Stimulated activated memory B cell treated with anti-CD40 and anti-IgM and Interleukin-4, amounts not matched to agents 10 μg/mL and 1 μg/mL and 100 μg/mL, for 72 hours (primary cell): ENCODE results near the gene CHAC1.

Experiments
- ATAC-seq: fragments of 150-1000 bp; cut with Tn5 transposase; 2 replicates; pipeline ENCODE4 v1.10.0; 2021
- H3K27ac Mint-ChIP-seq: one replicate; pipeline ENCODE4 v1.8.0; 2022; ENCODE audit warnings: mild to moderate bottlenecking, mixed read lengths
- H3K27me3 Mint-ChIP-seq: one replicate; pipeline ENCODE4 v1.8.0; 2022; ENCODE audit warnings: mixed read lengths
- H3K36me3 Mint-ChIP-seq: one replicate; pipeline ENCODE4 v1.8.0; 2022; ENCODE audit warnings: mixed read lengths
- H3K4me1 Mint-ChIP-seq: one replicate; pipeline ENCODE4 v1.8.0; 2022; ENCODE audit warnings: mixed read lengths
- H3K4me3 Mint-ChIP-seq: one replicate; pipeline ENCODE4 v1.8.0; 2022; ENCODE audit warnings: mild to moderate bottlenecking, moderate library complexity, mixed read lengths
- H3K9me3 Mint-ChIP-seq: one replicate; pipeline ENCODE4 v1.8.0; 2022; ENCODE audit warnings: mixed read lengths

CHAC1 gene

DNA sequence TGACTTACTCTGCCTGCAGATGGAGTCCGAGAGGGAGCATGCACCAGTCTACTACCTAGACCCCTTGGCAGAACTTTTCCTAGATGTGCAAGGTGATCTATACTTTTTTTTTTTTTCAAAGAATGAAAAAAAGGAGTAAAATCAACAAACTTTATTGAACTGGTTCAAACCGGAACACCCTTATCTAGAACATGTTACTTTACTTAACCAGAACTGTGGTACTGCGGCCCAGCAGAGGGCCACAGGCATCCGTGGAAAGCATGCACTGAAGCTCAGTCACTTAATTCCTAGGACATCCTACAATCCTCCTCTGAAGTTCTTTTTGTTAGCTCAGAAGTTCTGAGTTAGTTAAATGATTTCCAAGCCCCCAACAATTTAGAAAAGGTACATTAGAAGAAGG lies 21.6 kb downstream of the CHAC1 start:
- no peak for ATAC-seq
- no peaks in the 10 kb centered on the region for H3K4me1 Mint-ChIP-seq
- H3K4me3 Mint-ChIP-seq, result no peak overlapping the region
- H3K27ac Mint-ChIP-seq, result no peak overlapping the region
- H3K36me3 Mint-ChIP-seq, result peaks cover 42% of the 10 kb centered on the region
- no peaks in the 10 kb centered on the region for H3K9me3 Mint-ChIP-seq
- no peaks in the 10 kb centered on the region for H3K27me3 Mint-ChIP-seq

DNA sequence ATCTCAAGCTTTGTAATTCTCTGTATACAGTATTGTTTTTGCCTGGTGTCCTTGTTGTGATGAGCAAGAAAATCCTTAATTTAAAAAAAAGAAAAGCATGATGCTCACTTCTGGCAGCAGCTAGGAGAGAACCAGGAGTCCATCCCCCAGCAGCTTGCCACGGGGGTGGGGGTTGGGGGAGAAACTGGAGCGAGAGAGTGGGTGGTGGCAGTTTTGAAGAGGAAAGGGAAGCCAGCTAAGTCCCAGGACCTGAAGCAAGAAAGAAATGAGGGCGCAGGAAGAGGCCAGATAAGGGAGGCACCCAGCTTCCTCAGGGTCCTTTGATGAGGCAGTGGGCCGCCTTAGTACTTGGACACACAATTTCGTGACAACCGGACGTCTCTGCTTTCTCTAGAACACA lies 23.5 kb downstream of the CHAC1 start:
- ATAC-seq, result no peak
- Mint-ChIP-seq H3K36me3 (peaks cover 61% of the 10 kb centered on the region), H3K27me3 (no peaks in the 10 kb centered on the region), H3K27ac (no peak overlapping the region), H3K4me3 (no peak overlapping the region), H3K9me3 (no peaks in the 10 kb centered on the region), H3K4me1 (no peaks in the 10 kb centered on the region)

DNA sequence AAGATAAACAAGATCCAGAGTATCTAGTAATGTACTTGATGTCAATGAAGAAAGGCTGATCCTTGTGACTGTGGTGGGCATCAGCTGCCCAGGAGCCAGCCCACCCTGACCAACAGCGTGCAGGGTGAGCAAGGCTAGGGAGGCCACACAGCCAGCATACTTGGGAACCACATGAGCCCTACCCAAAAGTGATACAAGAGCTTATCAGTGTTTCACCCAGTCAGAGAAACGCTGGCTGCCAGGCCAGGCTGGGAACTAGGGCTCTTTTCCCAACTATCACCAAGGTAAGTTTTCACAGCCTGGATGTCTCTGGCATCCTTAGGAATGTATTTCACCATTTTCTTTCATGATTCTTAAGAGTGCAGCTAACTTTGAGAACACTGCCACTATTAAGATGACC lies 24.9 kb downstream of the CHAC1 start:
- ATAC-seq, result no peak
- Mint-ChIP-seq H3K4me1 (no peaks in the 10 kb centered on the region), H3K36me3 (peaks cover 75% of the 10 kb centered on the region), H3K4me3 (no peak overlapping the region), H3K27ac (no peak overlapping the region), H3K27me3 (no peaks in the 10 kb centered on the region), H3K9me3 (no peaks in the 10 kb centered on the region)

DNA sequence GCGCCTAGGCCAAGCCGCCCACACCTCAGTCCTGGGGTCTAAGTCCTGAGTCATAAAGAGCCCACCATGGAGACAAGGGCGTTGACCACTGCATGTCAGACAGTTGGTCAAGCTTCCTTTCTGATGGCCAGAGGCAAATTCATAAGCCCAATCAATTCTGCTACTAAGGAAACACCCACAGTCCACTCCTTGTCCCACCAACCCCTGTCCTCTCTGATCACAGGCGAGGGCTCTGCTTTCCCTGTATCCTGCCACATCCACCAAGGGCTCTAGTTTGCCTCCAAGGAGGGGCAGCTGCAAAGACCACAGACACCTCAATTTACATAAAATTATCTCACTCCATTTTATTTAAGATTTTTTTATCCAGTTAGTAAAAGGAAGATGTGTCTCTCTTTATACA lies 25.3 kb downstream of the CHAC1 start:
- Mint-ChIP-seq H3K27me3 (no peaks in the 10 kb centered on the region), H3K4me1 (no peaks in the 10 kb centered on the region), H3K36me3 (peaks cover 79% of the 10 kb centered on the region), H3K27ac (no peak overlapping the region), H3K9me3 (no peaks in the 10 kb centered on the region), H3K4me3 (no peak overlapping the region)
- ATAC-seq, result no peak

- H3K9me3 Mint-ChIP-seq, result no peaks in the 10 kb centered on the region
- no peak overlapping the region for H3K27ac Mint-ChIP-seq
- no peaks in the 10 kb centered on the region for H3K27me3 Mint-ChIP-seq
- H3K36me3 Mint-ChIP-seq, result peaks cover 85% of the 10 kb centered on the region
- H3K4me3 Mint-ChIP-seq, result no peak overlapping the region
- ATAC-seq, result no peak
- H3K4me1 Mint-ChIP-seq, result no peaks in the 10 kb centered on the region
Observed at GRCh38 chr15:40981186-40981585, 27.9 kb downstream of the CHAC1 start.

DNA sequence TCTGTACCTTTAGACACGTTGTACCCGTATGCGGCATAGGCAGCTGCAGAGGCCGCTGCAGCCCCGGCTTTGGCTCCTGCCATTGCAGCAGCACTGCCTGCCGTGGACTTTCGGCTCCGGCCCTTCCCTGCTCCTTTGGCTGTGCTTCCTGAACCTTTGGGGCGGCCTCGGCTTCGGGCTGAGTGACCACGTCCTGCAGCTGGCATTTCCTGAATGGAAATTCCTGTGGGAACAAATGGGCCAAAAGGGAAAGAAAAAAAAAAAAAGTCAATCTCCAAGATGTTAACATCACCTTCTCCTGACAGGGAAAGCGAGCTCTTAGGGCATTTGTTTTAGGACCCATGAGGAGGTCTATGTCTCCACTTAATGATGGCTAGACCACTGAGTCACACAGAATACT lies 29.6 kb downstream of the CHAC1 start:
- no peaks in the 10 kb centered on the region for H3K9me3 Mint-ChIP-seq
- no peaks in the 10 kb centered on the region for H3K27me3 Mint-ChIP-seq
- no peak overlapping the region for H3K4me3 Mint-ChIP-seq
- peaks cover 85% of the 10 kb centered on the region for H3K36me3 Mint-ChIP-seq
- ATAC-seq, result no peak
- no peak overlapping the region for H3K27ac Mint-ChIP-seq
- H3K4me1 Mint-ChIP-seq, result no peaks in the 10 kb centered on the region

- peaks cover 76% of the 10 kb centered on the region for H3K36me3 Mint-ChIP-seq
Observed at GRCh38 chr15:40984406-40984805, 31.1 kb downstream of the CHAC1 start.

GRCh38 chr15:40984964-40985363 lies 31.7 kb downstream of the CHAC1 start:
- H3K9me3 Mint-ChIP-seq, result no peaks in the 10 kb centered on the region
- peaks cover 76% of the 10 kb centered on the region for H3K36me3 Mint-ChIP-seq
- H3K4me1 Mint-ChIP-seq, result no peaks in the 10 kb centered on the region
- ATAC-seq, result no peak
- no peak overlapping the region for H3K4me3 Mint-ChIP-seq
- no peaks in the 10 kb centered on the region for H3K27me3 Mint-ChIP-seq
- no peak overlapping the region for H3K27ac Mint-ChIP-seq

More at GRCh38 chr15:40984406-40984805, 31.1 kb downstream of the CHAC1 start:
- no peaks in the 10 kb centered on the region for H3K27me3 Mint-ChIP-seq
- H3K4me3 Mint-ChIP-seq, result no peak overlapping the region
- no peaks in the 10 kb centered on the region for H3K9me3 Mint-ChIP-seq
- no peaks in the 10 kb centered on the region for H3K4me1 Mint-ChIP-seq
- ATAC-seq, result no peak
- H3K27ac Mint-ChIP-seq, result no peak overlapping the region

DNA sequence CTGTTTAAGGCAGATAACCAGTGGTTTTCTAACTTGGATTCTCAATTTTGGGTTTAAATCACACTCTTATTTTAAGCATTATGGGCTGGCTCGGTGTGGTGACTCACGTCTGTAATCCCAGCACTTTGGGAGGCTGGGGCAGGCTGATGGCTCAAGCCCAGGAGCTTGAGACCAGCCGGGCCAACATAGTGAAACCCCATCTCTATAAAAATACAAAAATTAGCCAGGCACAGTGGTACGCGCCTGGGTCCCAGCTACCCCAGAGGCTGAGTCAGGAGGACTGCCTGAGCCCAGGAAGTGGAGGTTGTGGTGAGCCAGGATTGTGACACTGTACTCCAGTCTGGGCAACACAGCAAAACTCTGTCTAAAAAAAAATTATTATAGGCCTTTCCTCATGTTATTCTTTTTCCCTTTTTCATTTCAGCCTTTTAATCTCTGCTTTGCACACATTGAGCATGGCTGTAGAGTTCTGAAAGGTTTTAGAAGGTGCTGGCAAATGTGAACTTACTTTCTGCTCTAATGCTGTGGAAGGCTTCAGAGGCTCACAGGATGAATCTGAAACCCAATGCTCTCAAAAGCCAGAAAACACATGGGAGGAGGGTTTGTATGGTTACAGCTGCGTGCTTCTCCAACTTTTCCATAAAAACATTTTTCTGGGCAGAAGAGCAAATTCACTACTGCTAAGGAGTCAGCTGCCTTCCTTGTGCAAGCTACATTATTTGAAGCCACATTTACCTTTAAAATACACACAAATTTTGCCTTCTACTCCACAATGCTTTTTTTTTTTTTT lies 32.5 kb downstream of the CHAC1 start:
- no peak for ATAC-seq
- no peaks in the 10 kb centered on the region for H3K9me3 Mint-ChIP-seq
- no peak overlapping the region for H3K27ac Mint-ChIP-seq
- no peaks in the 10 kb centered on the region for H3K4me1 Mint-ChIP-seq
- no peak overlapping the region for H3K4me3 Mint-ChIP-seq
- peaks cover 76% of the 10 kb centered on the region for H3K36me3 Mint-ChIP-seq
- no peaks in the 10 kb centered on the region for H3K27me3 Mint-ChIP-seq

- no peak for ATAC-seq
- H3K27me3 Mint-ChIP-seq, result no peaks in the 10 kb centered on the region
- H3K4me3 Mint-ChIP-seq, result no peak overlapping the region
- no peak overlapping the region for H3K27ac Mint-ChIP-seq
- no peaks in the 10 kb centered on the region for H3K4me1 Mint-ChIP-seq
- H3K36me3 Mint-ChIP-seq, result peaks cover 76% of the 10 kb centered on the region
- H3K9me3 Mint-ChIP-seq, result no peaks in the 10 kb centered on the region
Observed at GRCh38 chr15:40986820-40987219, 33.5 kb downstream of the CHAC1 start.

GRCh38 chr15:40988156-40988555 lies 34.9 kb downstream of the CHAC1 start:
- no peaks in the 10 kb centered on the region for H3K9me3 Mint-ChIP-seq
- no peak for ATAC-seq
- peaks cover 71% of the 10 kb centered on the region for H3K36me3 Mint-ChIP-seq
- no peaks in the 10 kb centered on the region for H3K27me3 Mint-ChIP-seq
- no peak overlapping the region for H3K4me3 Mint-ChIP-seq
- no peaks in the 10 kb centered on the region for H3K4me1 Mint-ChIP-seq
- no peak overlapping the region for H3K27ac Mint-ChIP-seq

DNA sequence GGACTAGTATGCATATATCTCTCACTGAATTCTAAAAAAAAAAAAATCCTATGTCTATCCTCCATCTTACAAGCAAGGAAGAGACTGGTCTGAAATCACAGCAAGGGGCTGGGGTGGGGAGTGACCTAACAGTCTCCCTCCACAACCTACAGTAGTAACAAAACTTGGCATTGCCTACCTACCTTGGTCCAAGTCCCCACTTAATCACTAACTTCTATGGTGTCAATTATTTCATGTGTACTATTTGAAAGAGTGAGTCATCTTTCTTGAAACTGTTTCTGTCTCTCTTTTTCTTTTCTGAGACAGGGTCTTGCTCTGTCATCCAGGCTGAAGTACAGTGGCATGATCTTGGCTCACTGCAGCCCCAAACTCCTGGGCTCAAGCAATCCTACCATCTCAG lies 36.8 kb downstream of the CHAC1 start:
- Mint-ChIP-seq H3K9me3 (no peaks in the 10 kb centered on the region), H3K4me3 (no peak overlapping the region), H3K36me3 (peaks cover 75% of the 10 kb centered on the region), H3K4me1 (no peaks in the 10 kb centered on the region), H3K27ac (no peak overlapping the region), H3K27me3 (no peaks in the 10 kb centered on the region)
- ATAC-seq, result no peak

DNA sequence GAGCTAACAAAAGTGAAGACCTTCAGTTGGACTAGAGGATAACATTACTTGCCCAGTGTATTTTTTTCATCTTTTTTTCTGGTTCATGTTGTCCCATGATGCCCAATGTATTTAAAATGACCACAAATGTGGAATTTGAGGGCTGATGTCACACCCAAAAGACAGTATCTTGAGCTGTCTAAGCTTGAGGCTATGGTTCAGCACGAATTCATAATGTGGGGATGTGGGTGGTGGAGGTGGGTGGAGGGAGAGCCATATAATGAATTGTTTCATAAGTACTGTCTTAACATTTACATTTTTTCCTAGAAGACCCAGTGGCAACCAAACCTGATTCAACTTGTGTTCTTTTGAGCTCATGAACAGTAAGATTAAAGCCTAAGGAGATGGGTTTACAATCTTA lies 37.5 kb downstream of the CHAC1 start:
- no peak for ATAC-seq
- Mint-ChIP-seq H3K9me3 (no peaks in the 10 kb centered on the region), H3K27me3 (no peaks in the 10 kb centered on the region), H3K36me3 (peaks cover 75% of the 10 kb centered on the region), H3K27ac (no peak overlapping the region), H3K4me1 (no peaks in the 10 kb centered on the region), H3K4me3 (no peak overlapping the region)

DNA sequence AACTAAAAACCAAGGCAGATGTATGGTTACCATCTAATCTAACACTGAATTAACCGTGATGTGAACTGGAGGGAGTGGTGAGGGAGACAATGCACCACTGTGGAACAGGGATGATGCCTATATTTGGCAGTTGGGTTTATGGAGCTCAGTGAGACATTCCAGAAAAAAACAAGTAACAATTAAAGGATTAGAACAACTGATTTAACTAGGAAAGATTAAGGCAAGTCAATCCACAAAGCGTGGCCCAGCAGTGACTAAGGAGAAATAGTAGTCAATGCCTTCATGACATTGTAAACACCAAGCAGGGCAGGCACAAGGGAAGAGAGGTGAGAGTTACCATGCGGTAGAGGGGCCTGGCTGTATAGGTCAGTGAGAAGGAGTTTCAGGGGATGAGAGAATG lies 38.1 kb downstream of the CHAC1 start:
- H3K27ac Mint-ChIP-seq, result no peak overlapping the region
- no peaks in the 10 kb centered on the region for H3K9me3 Mint-ChIP-seq
- ATAC-seq, result no peak
- no peaks in the 10 kb centered on the region for H3K27me3 Mint-ChIP-seq
- H3K36me3 Mint-ChIP-seq, result peaks cover 75% of the 10 kb centered on the region
- H3K4me1 Mint-ChIP-seq, result no peaks in the 10 kb centered on the region
- no peak overlapping the region for H3K4me3 Mint-ChIP-seq

DNA sequence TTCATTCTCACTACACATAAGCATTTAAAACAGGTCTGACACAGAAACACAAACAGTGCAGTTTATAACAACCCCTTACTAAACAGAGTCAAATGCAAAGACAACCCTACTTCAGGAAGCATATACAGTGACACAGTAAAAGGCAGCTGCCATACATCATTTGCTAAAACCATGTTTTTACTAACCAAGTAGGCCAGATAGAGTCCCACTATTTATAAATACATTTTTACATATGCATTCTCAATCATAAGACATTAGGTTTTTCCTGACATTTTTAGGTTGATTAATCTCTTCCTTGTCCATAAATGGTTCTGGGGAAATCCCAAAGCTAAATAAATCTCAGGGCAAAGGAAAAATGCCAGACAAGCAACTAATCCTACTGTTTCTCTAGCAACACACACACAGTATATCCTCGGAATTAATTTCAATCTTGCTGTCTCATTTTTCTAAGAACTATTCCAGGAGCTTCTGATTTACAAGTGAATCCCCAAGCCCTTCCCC lies 39.0 kb downstream of the CHAC1 start:
- no peak for ATAC-seq
- H3K4me1 Mint-ChIP-seq, result no peaks in the 10 kb centered on the region
- no peak overlapping the region for H3K4me3 Mint-ChIP-seq
- no peak overlapping the region for H3K27ac Mint-ChIP-seq
- peaks cover 75% of the 10 kb centered on the region for H3K36me3 Mint-ChIP-seq
- no peaks in the 10 kb centered on the region for H3K27me3 Mint-ChIP-seq
- H3K9me3 Mint-ChIP-seq, result no peaks in the 10 kb centered on the region

DNA sequence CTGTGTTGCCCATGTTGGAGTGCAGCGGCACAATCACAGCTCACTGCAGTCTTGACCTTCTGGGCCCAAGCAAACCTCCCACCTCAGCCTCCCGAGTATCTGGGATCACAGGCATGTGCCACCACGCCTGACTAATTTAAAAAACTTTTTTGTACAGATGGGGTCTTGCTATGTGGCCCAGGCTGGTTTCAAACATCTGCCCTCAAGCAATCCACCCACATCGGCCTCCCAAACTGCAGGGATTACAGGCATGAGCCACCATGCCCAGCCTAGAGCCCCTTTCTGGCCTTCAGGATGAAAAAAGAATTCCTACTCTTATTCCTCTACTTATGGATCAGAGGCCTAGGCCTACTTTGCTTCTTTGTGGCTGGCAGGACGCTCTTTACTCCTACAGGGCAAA lies 39.6 kb downstream of the CHAC1 start:
- ATAC-seq, result no peak
- no peaks in the 10 kb centered on the region for H3K4me1 Mint-ChIP-seq
- no peak overlapping the region for H3K27ac Mint-ChIP-seq
- no peaks in the 10 kb centered on the region for H3K9me3 Mint-ChIP-seq
- H3K36me3 Mint-ChIP-seq, result peaks cover 73% of the 10 kb centered on the region
- no peak overlapping the region for H3K4me3 Mint-ChIP-seq
- no peaks in the 10 kb centered on the region for H3K27me3 Mint-ChIP-seq
